ENCODE data around the gene C1orf210. TPM values are rescaled to one million over a fixed set of nuclear protein-coding genes. Genes with fewer than 3 reads are reported as not detected.

Gene C1orf210
- total and polyA plus RNA-seq, 9 of the 15 experiments (the other 6 are each of a cell fraction or from before 2014, with no cell fraction given) = 0.21 TPM; not detected in 8

GRCh38 chr1:43274125-43274803 lies 11.1 kb downstream of the C1orf210 start (continued):
- TF ChIP-seq CEBPZ (IDR thresholded peaks at IDR 0.05; ENCODE audit: borderline replicate concordance, low read depth, low read length) (no peak), TFAP4 (CRISPR knock-in tag; IDR thresholded peaks at IDR 0.05; ENCODE audit: borderline replicate concordance) (0 out of 2 replicates have a peak, but pooled peaks have one; percentile 32), HDAC8 (tag; IDR thresholded peaks at IDR 0.05) (peak; percentile 47; the same call in 1 of the 2 replicates), KLF16 (IDR thresholded peaks at IDR 0.05) (no peak), CEBPB (tag; IDR thresholded peaks at IDR 0.05) (peak; percentile 51; the same call in 1 of the 2 replicates), TBL1XR1 (IDR thresholded peaks at IDR 0.05; ENCODE audit: low read length in 2 of 2) (no peak), NELFE (IDR thresholded peaks at IDR 0.05; ENCODE audit: insufficient read depth, insufficient read length) (no peak), RREB1 (CRISPR knock-in tag; IDR thresholded peaks at IDR 0.05) (0 out of 2 replicates have a peak, but pooled peaks have one; percentile 53)
- TF ChIP-seq, protein P1, sequence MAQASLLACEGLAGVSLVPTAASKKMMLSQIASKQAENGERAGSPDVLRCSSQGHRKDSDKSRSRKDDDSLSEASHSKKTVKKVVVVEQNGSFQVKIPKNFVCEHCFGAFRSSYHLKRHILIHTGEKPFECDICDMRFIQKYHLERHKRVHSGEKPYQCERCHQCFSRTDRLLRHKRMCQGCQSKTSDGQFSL (CRISPR knock-in tag; IDR thresholded peaks at IDR 0.05) = no peak
- TF ChIP-seq, protein P1 (tag; IDR thresholded peaks at IDR 0.05) = no peak
- TF ChIP-seq, protein P2, sequence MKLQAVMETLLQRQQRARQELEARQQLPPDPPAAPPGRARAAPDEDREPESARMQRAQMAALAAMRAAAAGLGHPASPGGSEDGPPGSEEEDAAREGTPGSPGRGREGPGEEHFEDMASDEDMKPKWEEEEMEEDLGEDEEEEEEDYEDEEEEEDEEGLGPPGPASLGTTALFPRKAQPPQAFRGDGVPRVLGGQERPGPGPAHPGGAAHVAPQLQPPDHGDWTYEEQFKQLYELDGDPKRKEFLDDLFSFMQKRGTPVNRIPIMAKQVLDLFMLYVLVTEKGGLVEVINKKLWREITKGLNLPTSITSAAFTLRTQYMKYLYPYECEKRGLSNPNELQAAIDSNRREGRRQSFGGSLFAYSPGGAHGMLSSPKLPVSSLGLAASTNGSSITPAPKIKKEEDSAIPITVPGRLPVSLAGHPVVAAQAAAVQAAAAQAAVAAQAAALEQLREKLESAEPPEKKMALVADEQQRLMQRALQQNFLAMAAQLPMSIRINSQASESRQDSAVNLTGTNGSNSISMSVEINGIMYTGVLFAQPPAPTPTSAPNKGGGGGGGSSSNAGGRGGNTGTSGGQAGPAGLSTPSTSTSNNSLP (IDR thresholded peaks at IDR 0.05; ENCODE audit: borderline replicate concordance, low read depth, low read length) = no peak
